Esophagus squamous epithelium (tissue), 4 donors: ENCODE data around the gene SLC47A1.

Source experiments
- POLR2A ChIP-seq, 4 donors: fragments of 450-650 bp; IDR thresholded peaks; one replicate each; pipeline ENCODE4 v1.6.1; 2017; ENCODE audit warnings: antibody characterized with exemption in 4 of 4, mild to moderate bottlenecking in 4 of 4, moderate library complexity in 3 of 4
- TF ChIP-seq, protein P1 (sequence below), 6 experiments: fragments of 450-650 bp in 4 of 6; fragments of 200-600 bp in 2 of 6; sonication (generic) in 2 of 6; IDR thresholded peaks; one replicate each; pipeline ENCODE4 v1.5.1; 2016 to 2019; ENCODE audit warnings: antibody characterized with exemption in 6 of 6, mild to moderate bottlenecking in 4 of 6, moderate library complexity in 4 of 6

GRCh38 chr17:19546289-19547065, 12.8 kb downstream of the SLC47A1 start:
- no peak for TF ChIP-seq POLR2A (IDR thresholded peaks at IDR 0.05)
- TF ChIP-seq, protein P1, sequence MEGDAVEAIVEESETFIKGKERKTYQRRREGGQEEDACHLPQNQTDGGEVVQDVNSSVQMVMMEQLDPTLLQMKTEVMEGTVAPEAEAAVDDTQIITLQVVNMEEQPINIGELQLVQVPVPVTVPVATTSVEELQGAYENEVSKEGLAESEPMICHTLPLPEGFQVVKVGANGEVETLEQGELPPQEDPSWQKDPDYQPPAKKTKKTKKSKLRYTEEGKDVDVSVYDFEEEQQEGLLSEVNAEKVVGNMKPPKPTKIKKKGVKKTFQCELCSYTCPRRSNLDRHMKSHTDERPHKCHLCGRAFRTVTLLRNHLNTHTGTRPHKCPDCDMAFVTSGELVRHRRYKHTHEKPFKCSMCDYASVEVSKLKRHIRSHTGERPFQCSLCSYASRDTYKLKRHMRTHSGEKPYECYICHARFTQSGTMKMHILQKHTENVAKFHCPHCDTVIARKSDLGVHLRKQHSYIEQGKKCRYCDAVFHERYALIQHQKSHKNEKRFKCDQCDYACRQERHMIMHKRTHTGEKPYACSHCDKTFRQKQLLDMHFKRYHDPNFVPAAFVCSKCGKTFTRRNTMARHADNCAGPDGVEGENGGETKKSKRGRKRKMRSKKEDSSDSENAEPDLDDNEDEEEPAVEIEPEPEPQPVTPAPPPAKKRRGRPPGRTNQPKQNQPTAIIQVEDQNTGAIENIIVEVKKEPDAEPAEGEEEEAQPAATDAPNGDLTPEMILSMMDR (IDR thresholded peaks at IDR 0.05): peak in 2 of 6 experiments; percentile 16 to 19
